Ovary (tissue), 3 donors: ENCODE measurements around the gene SSR1.

ENCODE experiments used
- EP300 ChIP-seq: sonication (generic); formaldehyde crosslinking; IDR thresholded peaks from one replicate; pipeline ENCODE4 v1.6.1; 2017; ENCODE audit warnings: antibody characterized with exemption
- POLR2A ChIP-seq: fragments of 450-650 bp; IDR thresholded peaks from one replicate; pipeline ENCODE4 v1.6.1; 2017; ENCODE audit warnings: antibody characterized with exemption, mild to moderate bottlenecking, moderate library complexity
- TF ChIP-seq, protein P1 (sequence below), 3 donors: fragments of 450-650 bp in 2 of 3; fragments of 200-600 bp in 1 of 3; IDR thresholded peaks; one replicate each; pipeline versions ENCODE4 v1.5.1 to v1.8.0; 2016 to 2022; ENCODE audit warnings: antibody characterized with exemption in 3 of 3, mild to moderate bottlenecking in 1 of 3
- donor health status: DM: no; HTN: no; CAD: no.

DNA sequence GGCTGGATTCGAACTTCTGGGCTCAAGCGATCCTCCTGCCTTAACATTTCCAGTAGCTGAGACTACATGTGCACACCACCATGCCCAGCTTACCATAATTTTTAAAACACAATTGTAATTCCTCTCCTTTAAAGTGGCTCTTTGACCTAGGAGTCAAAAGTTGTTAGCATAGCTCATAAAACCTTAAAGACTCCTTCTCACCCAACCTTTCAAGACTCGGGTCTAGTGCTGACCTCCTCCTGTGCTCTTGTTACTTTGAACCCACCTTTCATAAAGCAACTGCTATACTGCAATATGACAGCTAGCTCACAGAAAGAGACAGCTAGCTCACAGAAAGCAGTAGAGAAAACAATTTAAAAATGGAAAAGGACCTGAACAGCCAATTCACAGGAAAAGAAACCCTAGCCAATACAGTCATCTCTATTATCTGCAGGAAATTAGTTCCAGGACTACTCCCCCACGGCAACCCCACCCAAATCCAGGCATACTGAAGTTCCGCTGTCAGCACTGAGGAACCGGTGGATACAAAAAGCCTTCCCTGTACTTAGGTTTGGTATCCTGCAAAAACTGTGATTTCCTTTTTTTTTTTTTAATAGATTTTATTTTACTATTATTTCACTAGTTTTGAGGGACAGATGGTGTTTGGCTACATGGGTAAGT, 20.3 kb downstream of the SSR1 start:
- TF ChIP-seq POLR2A (no peak), EP300 (no peak)
- TF ChIP-seq, protein P1, sequence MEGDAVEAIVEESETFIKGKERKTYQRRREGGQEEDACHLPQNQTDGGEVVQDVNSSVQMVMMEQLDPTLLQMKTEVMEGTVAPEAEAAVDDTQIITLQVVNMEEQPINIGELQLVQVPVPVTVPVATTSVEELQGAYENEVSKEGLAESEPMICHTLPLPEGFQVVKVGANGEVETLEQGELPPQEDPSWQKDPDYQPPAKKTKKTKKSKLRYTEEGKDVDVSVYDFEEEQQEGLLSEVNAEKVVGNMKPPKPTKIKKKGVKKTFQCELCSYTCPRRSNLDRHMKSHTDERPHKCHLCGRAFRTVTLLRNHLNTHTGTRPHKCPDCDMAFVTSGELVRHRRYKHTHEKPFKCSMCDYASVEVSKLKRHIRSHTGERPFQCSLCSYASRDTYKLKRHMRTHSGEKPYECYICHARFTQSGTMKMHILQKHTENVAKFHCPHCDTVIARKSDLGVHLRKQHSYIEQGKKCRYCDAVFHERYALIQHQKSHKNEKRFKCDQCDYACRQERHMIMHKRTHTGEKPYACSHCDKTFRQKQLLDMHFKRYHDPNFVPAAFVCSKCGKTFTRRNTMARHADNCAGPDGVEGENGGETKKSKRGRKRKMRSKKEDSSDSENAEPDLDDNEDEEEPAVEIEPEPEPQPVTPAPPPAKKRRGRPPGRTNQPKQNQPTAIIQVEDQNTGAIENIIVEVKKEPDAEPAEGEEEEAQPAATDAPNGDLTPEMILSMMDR (IDR thresholded peaks at IDR 0.05): no peak
